ENCODE data around the gene SIGLEC10. TPM values are rescaled to one million over a fixed set of nuclear protein-coding genes. Genes with fewer than 3 reads are reported as not detected.

Gene SIGLEC10
- total RNA-seq (2022; extraction: Qiagen RNA extraction; ENCODE audit: low read depth) = 0.08 TPM in 1 of 5 replicates, not detected in the others

GRCh38 chr19:51417107-51417809, at the start of gene SIGLEC10:
Gene SIGLEC10, minus strand, starts transcription at chr19:51417642. Its CDS starts 61 bp downstream, at chr19:51417581.

GRCh38 chr19:51458051-51458645, 40.7 kb upstream of the SIGLEC10 start, which contains the start of gene SIGLEC8:
Gene SIGLEC8, minus strand, starts transcription at chr19:51458454. Its CDS starts 67 bp downstream, at chr19:51458387.

GRCh38 chr19:51387924-51388389, 29.5 kb downstream of the SIGLEC10 start, which contains the start of gene LIM2:
Gene LIM2, minus strand, starts transcription at chr19:51387974. Its CDS starts 531 bp downstream, at chr19:51387443.

GRCh38 chr19:51372649-51373504, 44.6 kb downstream of the SIGLEC10 start, which contains the start of gene NKG7:
Gene NKG7, minus strand, starts transcription at chr19:51372654. Its CDS starts 119 bp downstream, at chr19:51372535.

GRCh38 chr19:51368366-51369282, 48.8 kb downstream of the SIGLEC10 start, which contains the start of gene CLDND2:
Gene CLDND2, minus strand, starts transcription at chr19:51369003. Its CDS starts 426 bp downstream, at chr19:51368577.

GRCh38 chr19:51365965-51366388, 51.5 kb downstream of the SIGLEC10 start, which contains the start of gene ETFB:
Gene ETFB, minus strand, starts transcription at chr19:51366388. Its CDS starts 62 bp downstream, at chr19:51366326.

Other genes with a start within 250 kb of the SIGLEC10 start
- gene CD33, start 192.6 kb downstream of the SIGLEC10 start, total RNA-seq (2022; extraction: Qiagen RNA extraction; ENCODE audit: low read depth) = not detected in 5 replicates
- not detected in 5 replicates for gene SIGLECL1, start 166.6 kb downstream of the SIGLEC10 start, total RNA-seq (2022; extraction: Qiagen RNA extraction; ENCODE audit: low read depth)
- gene IGLON5, start 106.0 kb downstream of the SIGLEC10 start, total RNA-seq (2022; extraction: Qiagen RNA extraction; ENCODE audit: low read depth) = 0.06 to 0.08 TPM (median 0.06 TPM) in 3 of 5 replicates, not detected in the others
- gene VSIG10L, start 75.5 kb downstream of the SIGLEC10 start, total RNA-seq (2022; extraction: Qiagen RNA extraction; ENCODE audit: low read depth) = 10.7 to 14.9 TPM (median 14.4 TPM) in 5 replicates
- 234 to 272 TPM (median 249 TPM) in 5 replicates for gene ETFB, start 51.3 kb downstream of the SIGLEC10 start, total RNA-seq (2022; extraction: Qiagen RNA extraction; ENCODE audit: low read depth)
- gene CLDND2, start 48.6 kb downstream of the SIGLEC10 start, total RNA-seq (2022; extraction: Qiagen RNA extraction; ENCODE audit: low read depth) = 5.1 to 14.5 TPM (median 12.4 TPM) in 5 replicates
- not detected in 5 replicates for gene NKG7, start 45.0 kb downstream of the SIGLEC10 start, total RNA-seq (2022; extraction: Qiagen RNA extraction; ENCODE audit: low read depth)
- not detected in 5 replicates for gene LIM2, start 29.7 kb downstream of the SIGLEC10 start, total RNA-seq (2022; extraction: Qiagen RNA extraction; ENCODE audit: low read depth)
- gene C19orf84, start 27.1 kb downstream of the SIGLEC10 start, total RNA-seq (2022; extraction: Qiagen RNA extraction; ENCODE audit: low read depth) = not detected in 5 replicates
- not detected in 5 replicates for gene SIGLEC8, start 40.8 kb upstream of the SIGLEC10 start, total RNA-seq (2022; extraction: Qiagen RNA extraction; ENCODE audit: low read depth)
- not detected in 5 replicates for gene CEACAM18, start 60.9 kb upstream of the SIGLEC10 start, total RNA-seq (2022; extraction: Qiagen RNA extraction; ENCODE audit: low read depth)
- gene SIGLEC12, start 84.2 kb upstream of the SIGLEC10 start, total RNA-seq (2022; extraction: Qiagen RNA extraction; ENCODE audit: low read depth) = not detected in 5 replicates
- gene SIGLEC6, start 114.0 kb upstream of the SIGLEC10 start, total RNA-seq (2022; extraction: Qiagen RNA extraction; ENCODE audit: low read depth) = not detected in 5 replicates
- gene ZNF175, start 153.6 kb upstream of the SIGLEC10 start, total RNA-seq (2022; extraction: Qiagen RNA extraction; ENCODE audit: low read depth) = 2.8 to 5.1 TPM (median 4.3 TPM) in 5 replicates
- gene SIGLEC5, start 212.8 kb upstream of the SIGLEC10 start, total RNA-seq (2022; extraction: Qiagen RNA extraction; ENCODE audit: low read depth) = not detected in 5 replicates
- gene SIGLEC14, start 229.2 kb upstream of the SIGLEC10 start, total RNA-seq (2022; extraction: Qiagen RNA extraction; ENCODE audit: low read depth) = 0.12 TPM in 1 of 5 replicates, not detected in the others